ENCODE results near the gene HLA-A.

GRCh38 chr6:29968130-29968529, 25.8 kb downstream of the HLA-A start:
- TF ChIP-seq, protein P1, sequence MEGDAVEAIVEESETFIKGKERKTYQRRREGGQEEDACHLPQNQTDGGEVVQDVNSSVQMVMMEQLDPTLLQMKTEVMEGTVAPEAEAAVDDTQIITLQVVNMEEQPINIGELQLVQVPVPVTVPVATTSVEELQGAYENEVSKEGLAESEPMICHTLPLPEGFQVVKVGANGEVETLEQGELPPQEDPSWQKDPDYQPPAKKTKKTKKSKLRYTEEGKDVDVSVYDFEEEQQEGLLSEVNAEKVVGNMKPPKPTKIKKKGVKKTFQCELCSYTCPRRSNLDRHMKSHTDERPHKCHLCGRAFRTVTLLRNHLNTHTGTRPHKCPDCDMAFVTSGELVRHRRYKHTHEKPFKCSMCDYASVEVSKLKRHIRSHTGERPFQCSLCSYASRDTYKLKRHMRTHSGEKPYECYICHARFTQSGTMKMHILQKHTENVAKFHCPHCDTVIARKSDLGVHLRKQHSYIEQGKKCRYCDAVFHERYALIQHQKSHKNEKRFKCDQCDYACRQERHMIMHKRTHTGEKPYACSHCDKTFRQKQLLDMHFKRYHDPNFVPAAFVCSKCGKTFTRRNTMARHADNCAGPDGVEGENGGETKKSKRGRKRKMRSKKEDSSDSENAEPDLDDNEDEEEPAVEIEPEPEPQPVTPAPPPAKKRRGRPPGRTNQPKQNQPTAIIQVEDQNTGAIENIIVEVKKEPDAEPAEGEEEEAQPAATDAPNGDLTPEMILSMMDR (IDR thresholded peaks at IDR 0.05) = no peak
- no peak for TF ChIP-seq POLR2A (IDR thresholded peaks at IDR 0.05)

Data from right lobe of liver (tissue), 4 donors.